ENCODE measurements around the gene NOL6. TPM values are rescaled to one million over a fixed set of nuclear protein-coding genes. Genes with fewer than 3 reads are reported as not detected.
A peak's percentile ranks its signal among the peaks of the same experiment; 100 is the strongest.

The NOL6 gene
- total and polyA plus RNA-seq, 9 of the 15 experiments (the other 6 are each of a cell fraction or from before 2014, with no cell fraction given) = 7.7 to 58.9 (median 27.0) TPM

- Histone ChIP-seq H3K9me3 (replicated peaks; ENCODE audit: control insufficient read depth, insufficient read depth, low read depth, low read length) (no peaks in the 10 kb centered on the region), H3K9ac (ENCODE audit: insufficient read depth in 1 of 2, low read depth in 2 of 2, low read length in 2 of 2) (peak overlapping the region; percentile 34 to 84), H3K4me1 (replicated peaks in 1 of 2; ENCODE audit: control insufficient read depth in 2 of 2, insufficient read depth in 2 of 2, low read length in 2 of 2) (peaks cover 35 to 46% of the 10 kb centered on the region in 2 experiments), H3K36me3 (ENCODE audit: control insufficient read depth, insufficient read depth, low read length) (peaks cover 6% of the 10 kb centered on the region; the same call in 1 of the 3 replicates), H3K79me2 (ENCODE audit: control insufficient read depth, insufficient read depth, low read length) (peaks cover 20% of the 10 kb centered on the region), H2AFZ (ENCODE audit: low read depth, low read length) (peak overlapping the region; percentile 83), H3K4me2 (ENCODE audit: insufficient read depth, low read length) (peak overlapping the region; percentile 76), H4K20me1 (replicated peaks; ENCODE audit: control insufficient read depth, insufficient read depth, low read length) (no peaks in the 10 kb centered on the region), H3K27me3 (ENCODE audit: control insufficient read depth in 2 of 2, insufficient read depth in 2 of 2, low read length in 2 of 2) (no peaks in the 10 kb centered on the region), H3K27ac (ENCODE audit: extremely low read depth, low read depth, low read length) (peak overlapping the region; percentile 2; the same call in 1 of the 3 replicates), H3K4me3 (peak overlapping the region; percentile 47), H3K9me1 (ENCODE audit: control insufficient read depth, insufficient read depth, low read length) (no peaks in the 10 kb centered on the region)
- TF ChIP-seq, protein P1, sequence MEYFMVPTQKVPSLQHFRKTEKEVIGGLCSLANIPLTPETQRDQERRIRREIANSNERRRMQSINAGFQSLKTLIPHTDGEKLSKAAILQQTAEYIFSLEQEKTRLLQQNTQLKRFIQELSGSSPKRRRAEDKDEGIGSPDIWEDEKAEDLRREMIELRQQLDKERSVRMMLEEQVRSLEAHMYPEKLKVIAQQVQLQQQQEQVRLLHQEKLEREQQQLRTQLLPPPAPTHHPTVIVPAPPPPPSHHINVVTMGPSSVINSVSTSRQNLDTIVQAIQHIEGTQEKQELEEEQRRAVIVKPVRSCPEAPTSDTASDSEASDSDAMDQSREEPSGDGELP (CRISPR knock-in tag; IDR thresholded peaks at IDR 0.05; ENCODE audit: borderline replicate concordance) = peak; percentile 38; the same call in 1 of the 2 replicates
- TF ChIP-seq MAZ (CRISPR knock-in tag; conservative IDR thresholded peaks at IDR 0.05 in 1 of 2, IDR thresholded peaks at IDR 0.05 in 1 of 2) = peak in 1 of 2 experiments; percentile 24; a peak in 1 of 4 replicates
- TF ChIP-seq, protein P2, sequence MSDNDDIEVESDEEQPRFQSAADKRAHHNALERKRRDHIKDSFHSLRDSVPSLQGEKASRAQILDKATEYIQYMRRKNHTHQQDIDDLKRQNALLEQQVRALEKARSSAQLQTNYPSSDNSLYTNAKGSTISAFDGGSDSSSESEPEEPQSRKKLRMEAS (CRISPR knock-in tag; IDR thresholded peaks at IDR 0.05) = peak; percentile 68
- no peak for TF ChIP-seq STAT5B (CRISPR knock-in tag; IDR thresholded peaks at IDR 0.05)
- no peak for TF ChIP-seq ZNF12 (CRISPR knock-in tag; IDR thresholded peaks at IDR 0.05)
- TF ChIP-seq GABPB1 (CRISPR knock-in tag; IDR thresholded peaks at IDR 0.05) = 0 out of 2 replicates have a peak, but pooled peaks have one; percentile 16
- peak in 1 of 2 experiments; percentile 57; a peak in 1 of 4 replicates for TF ChIP-seq FOXA3 (CRISPR knock-in tag; conservative IDR thresholded peaks at IDR 0.05 in 1 of 2, IDR thresholded peaks at IDR 0.05 in 1 of 2)
- TF ChIP-seq SMARCA5 (IDR thresholded peaks at IDR 0.05) = no peak
- no peak for TF ChIP-seq POLR3A (IDR thresholded peaks at IDR 0.05; ENCODE audit: borderline replicate concordance, extremely low read depth, insufficient read depth, insufficient read length)
- TF ChIP-seq ZNF277 (CRISPR knock-in tag; IDR thresholded peaks at IDR 0.05; ENCODE audit: borderline replicate concordance) = no peak
- TF ChIP-seq CAMTA2 (CRISPR knock-in tag; conservative IDR thresholded peaks at IDR 0.05) = no peak
- DNase-seq (ENCODE audit: extremely low read depth in 1 of 4, low spot score in 3 of 4) (peak in 2 of 4 experiments; percentile 26 to 30), ATAC-seq (no peak), FAIRE-seq (no peak)
- intact Hi-C loops (cut with micrococcal nuclease) (loop anchor here (2.0 kb wide), 2 partner anchors 45 to 73 kb away; partner anchors contain the start of gene AQP7), in situ Hi-C loops (cut with MboI) (no loop called here)
- CTCF ChIA-PET (ENCODE audit: low intra/inter-chr PET ratio) = no interaction called here
- BruUV-seq (replicated peaks) = no TSS peak
- 35% methylated on average over 17 of the region's 20 CpGs for whole genome bisulfite sequencing (ENCODE audit: insufficient coverage, low coverage, missing lambda C conversion rate)
- POLR2A ChIA-PET = interaction anchor here (0.7 to 0.8 kb wide), 2 partner anchors 37 to 158 kb away, joined by 3 read pairs; partner anchors contain the start of gene NFX1
Observed at GRCh38 chr9:33447799-33448553, 25.7 kb downstream of the NOL6 start.
